Epithelial cell of esophagus (primary cell): ENCODE measurements around the gene TPP1.

Source experiments
- DNase-seq: peaks from one replicate; pipeline ENCODE4 v3.0.0; 2010; ENCODE audit warnings: low read depth
- H3K4me3 ChIP-seq: 2 replicates; pipeline ENCODE4 v1.5.1; 2011; ENCODE audit warnings: mild to moderate bottlenecking, low read length, control low read depth
- TF ChIP-seq, protein P1 (sequence below): IDR thresholded peaks from 2 replicates; pipeline ENCODE4 v1.5.1; 2011; ENCODE audit warnings: low read depth, mild to moderate bottlenecking, low read length, control low read depth, inconsistent platforms; ENCODE audit not compliant: insufficient read depth; ENCODE audit errors: missing control alignments

The TPP1 gene

GRCh38 chr11:6606471-6607189 is 12.6 kb downstream of the TPP1 start:
- H3K4me3 ChIP-seq, result no peak overlapping the region
- TF ChIP-seq, protein P1, sequence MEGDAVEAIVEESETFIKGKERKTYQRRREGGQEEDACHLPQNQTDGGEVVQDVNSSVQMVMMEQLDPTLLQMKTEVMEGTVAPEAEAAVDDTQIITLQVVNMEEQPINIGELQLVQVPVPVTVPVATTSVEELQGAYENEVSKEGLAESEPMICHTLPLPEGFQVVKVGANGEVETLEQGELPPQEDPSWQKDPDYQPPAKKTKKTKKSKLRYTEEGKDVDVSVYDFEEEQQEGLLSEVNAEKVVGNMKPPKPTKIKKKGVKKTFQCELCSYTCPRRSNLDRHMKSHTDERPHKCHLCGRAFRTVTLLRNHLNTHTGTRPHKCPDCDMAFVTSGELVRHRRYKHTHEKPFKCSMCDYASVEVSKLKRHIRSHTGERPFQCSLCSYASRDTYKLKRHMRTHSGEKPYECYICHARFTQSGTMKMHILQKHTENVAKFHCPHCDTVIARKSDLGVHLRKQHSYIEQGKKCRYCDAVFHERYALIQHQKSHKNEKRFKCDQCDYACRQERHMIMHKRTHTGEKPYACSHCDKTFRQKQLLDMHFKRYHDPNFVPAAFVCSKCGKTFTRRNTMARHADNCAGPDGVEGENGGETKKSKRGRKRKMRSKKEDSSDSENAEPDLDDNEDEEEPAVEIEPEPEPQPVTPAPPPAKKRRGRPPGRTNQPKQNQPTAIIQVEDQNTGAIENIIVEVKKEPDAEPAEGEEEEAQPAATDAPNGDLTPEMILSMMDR, result no peak
- peak; percentile 87 for DNase-seq

- peak overlapping the region; percentile 96 for H3K4me3 ChIP-seq
- TF ChIP-seq, protein P1, result no peak
- DNase-seq, result no peak
These were observed 14.4 kb downstream of the TPP1 start for GRCh38 chr11:6604790-6605189.

DNA sequence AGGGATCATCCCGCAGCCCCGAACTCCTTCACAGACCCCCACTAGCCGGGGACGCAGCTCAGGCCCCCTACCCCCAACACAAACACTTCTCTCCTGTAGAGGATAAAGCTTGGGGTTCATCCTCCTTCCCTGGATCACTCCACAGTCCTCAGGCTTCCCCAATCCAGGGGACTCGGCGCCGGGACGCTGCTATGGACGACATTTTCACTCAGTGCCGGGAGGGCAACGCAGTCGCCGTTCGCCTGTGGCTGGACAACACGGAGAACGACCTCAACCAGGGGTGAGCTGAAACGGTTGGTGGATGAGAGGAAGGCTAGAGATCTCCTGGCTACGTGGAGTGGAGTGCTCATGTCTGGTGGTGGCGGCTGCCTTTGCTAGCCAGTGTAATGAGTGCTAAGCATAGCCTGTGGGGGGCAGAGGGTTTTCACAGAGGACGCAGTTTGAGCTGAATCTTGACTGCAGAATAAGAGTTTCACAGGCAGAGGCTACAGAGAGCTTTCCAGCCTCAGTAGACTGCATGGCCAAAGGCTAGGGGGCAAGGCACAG is 15.1 kb downstream of the TPP1 start:
- peak overlapping the region; percentile 96 for H3K4me3 ChIP-seq
- peak; percentile 43 for DNase-seq
- TF ChIP-seq, protein P1, result peak; percentile 5

GRCh38 chr11:6603287-6604080 is 15.7 kb downstream of the TPP1 start, which contains the start of the genes ILK and RRP8:
TSS of gene ILK (plus strand) at chr11:6603774. CDS start at chr11:6604272, 498 bp downstream.
TSS of gene RRP8 (minus strand) at chr11:6603616. CDS start at chr11:6603502, 114 bp downstream.
- peak; percentile 95 for DNase-seq
- TF ChIP-seq, protein P1, result no peak
- peak within 1 kb of the TSS; percentile 96 for H3K4me3 ChIP-seq

GRCh38 chr11:6602096-6602940 is 16.9 kb downstream of the TPP1 start:
- TF ChIP-seq, protein P1, result no peak
- peak overlapping the region; percentile 96 for H3K4me3 ChIP-seq
- no peak for DNase-seq

DNA sequence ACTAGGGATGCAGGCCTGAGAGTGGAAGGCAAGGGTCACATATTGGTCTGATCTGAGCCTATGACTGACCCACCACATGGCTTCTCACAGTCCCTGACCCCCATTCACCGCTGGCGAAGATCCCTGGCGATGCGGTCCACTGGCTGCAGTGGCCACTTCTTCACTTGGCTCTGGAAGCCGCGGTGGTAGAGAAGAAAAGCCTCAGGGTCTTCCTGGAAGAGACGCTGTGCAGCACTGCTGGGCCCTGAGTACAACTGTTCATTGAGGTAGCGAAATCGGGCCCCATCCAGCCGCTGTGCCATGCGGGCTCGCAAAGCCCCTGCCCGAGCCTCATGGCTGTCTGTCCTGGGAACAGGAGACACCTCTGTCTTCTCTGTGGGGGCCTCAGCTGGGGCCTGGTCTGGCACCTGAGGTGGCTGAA is 18.2 kb downstream of the TPP1 start:
- no peak overlapping the region for H3K4me3 ChIP-seq
- DNase-seq, result no peak
- TF ChIP-seq, protein P1, result no peak
